ENCODE results near the gene DIAPH1.
A peak's percentile ranks its signal among the peaks of the same experiment; 100 is the strongest.

Gene DIAPH1

GRCh38 chr5:141650851-141651727, 32.3 kb upstream of the DIAPH1 start, which contains the start of gene FCHSD1 (continued):
- no peak for TF ChIP-seq ZNF548 (tag by site-specific recombination; IDR thresholded peaks at IDR 0.05)
- TF ChIP-seq KLF8 (tag by site-specific recombination; IDR thresholded peaks at IDR 0.05), result 0 out of 2 replicates have a peak, but pooled peaks have one; percentile 32
- TF ChIP-seq EGR2 (tag by site-specific recombination; IDR thresholded peaks at IDR 0.05; ENCODE audit: low read depth), result 0 out of 2 replicates have a peak, but pooled peaks have one; percentile 26
- no peak for TF ChIP-seq YY1 (tag by site-specific recombination; IDR thresholded peaks at IDR 0.05)
- TF ChIP-seq ZNF658 (tag by site-specific recombination; IDR thresholded peaks at IDR 0.05), result no peak
- no peak for TF ChIP-seq CTCF (tag by site-specific recombination; IDR thresholded peaks at IDR 0.05)
- no peak for TF ChIP-seq SCRT1 (tag by site-specific recombination; IDR thresholded peaks at IDR 0.05; ENCODE audit: borderline replicate concordance)
- TF ChIP-seq ZBTB21 (tag by site-specific recombination; IDR thresholded peaks at IDR 0.05), result no peak
- TF ChIP-seq ZNF16 (tag by site-specific recombination; IDR thresholded peaks at IDR 0.05; ENCODE audit: low read depth), result no peak
- TF ChIP-seq ZNF549 (tag by site-specific recombination; IDR thresholded peaks at IDR 0.05), result no peak
- TF ChIP-seq ZNF544 (tag by site-specific recombination; IDR thresholded peaks at IDR 0.05), result no peak
- TF ChIP-seq ZNF580 (tag by site-specific recombination; IDR thresholded peaks at IDR 0.05), result no peak
- no peak for TF ChIP-seq ZNF19 (tag by site-specific recombination; IDR thresholded peaks at IDR 0.05; ENCODE audit: low read depth)
- TF ChIP-seq RBAK (tag by site-specific recombination; IDR thresholded peaks at IDR 0.05), result no peak
- no peak for TF ChIP-seq MYNN (tag by site-specific recombination; IDR thresholded peaks at IDR 0.05; ENCODE audit: borderline replicate concordance)
- TF ChIP-seq ZBTB48 (tag by site-specific recombination; IDR thresholded peaks at IDR 0.05), result no peak
- TF ChIP-seq ZBTB1 (tag by site-specific recombination; IDR thresholded peaks at IDR 0.05), result no peak
- TF ChIP-seq ZNF26 (tag by site-specific recombination; IDR thresholded peaks at IDR 0.05), result no peak

- Histone ChIP-seq H3K27ac (ENCODE audit: extremely low read depth, low read depth, low read length) (no peak overlapping the region), H3K4me3 (ENCODE audit: low read depth, low read length) (no peak overlapping the region), H3K36me3 (ENCODE audit: control insufficient read depth in 2 of 2, insufficient read depth in 1 of 2, low read length in 2 of 2) (peaks cover 0 to 16% of the 10 kb centered on the region in 2 experiments; a peak in 1 of 3 replicates), H3K4me1 (ENCODE audit: control insufficient read depth, insufficient read depth, low read length) (no peaks in the 10 kb centered on the region), H3K9me3 (ENCODE audit: control insufficient read depth, insufficient read depth, low read depth, low read length) (no peaks in the 10 kb centered on the region)
- CTCF ChIA-PET, result no interaction called here
- TF ChIP-seq ZIC2 (tag by site-specific recombination; IDR thresholded peaks at IDR 0.05) (no peak), ZBTB17 (tag by site-specific recombination; IDR thresholded peaks at IDR 0.05) (peak; percentile 49)
- POLR2A ChIA-PET, result no interaction called here
These were observed 31.2 kb upstream of the DIAPH1 start for GRCh38 chr5:141649972-141650371.
